ENCODE measurements around the gene CLSTN3. TPM values are rescaled to one million over a fixed set of nuclear protein-coding genes. Genes with fewer than 3 reads are reported as not detected.
A peak's percentile ranks its signal among the peaks of the same experiment; 100 is the strongest.

CLSTN3 gene
- total RNA-seq, 1 experiment from 2014 or later, result 24.7 TPM

GRCh38 chr12:7083125-7083524, 47.0 kb upstream of the CLSTN3 start:
- ATAC-seq (no peak), DNase-seq (ENCODE audit: low spot score) (no peak)
- peaks cover 5% of the 10 kb centered on the region for H3K36me3 Mint-ChIP-seq
- CTCF ChIA-PET, result no interaction called here
- H3K9me3 Mint-ChIP-seq, result peaks cover 7% of the 10 kb centered on the region
- POLR2A ChIA-PET, result no interaction called here
- TF ChIP-seq NFYB (CRISPR knock-in tag; conservative IDR thresholded peaks at IDR 0.05; ENCODE audit: low read depth) (no peak), ZNF416 (CRISPR knock-in tag; IDR thresholded peaks at IDR 0.05) (no peak), CDX4 (CRISPR knock-in tag; IDR thresholded peaks at IDR 0.05; ENCODE audit: borderline replicate concordance) (no peak), SMAD4 (CRISPR knock-in tag; IDR thresholded peaks at IDR 0.05) (no peak), OVOL2 (CRISPR knock-in tag; IDR thresholded peaks at IDR 0.05; ENCODE audit: borderline replicate concordance) (no peak), EMX1 (CRISPR knock-in tag; IDR thresholded peaks at IDR 0.05) (no peak), GABPB1 (CRISPR knock-in tag; IDR thresholded peaks at IDR 0.05) (no peak)
- H3K27me3 Mint-ChIP-seq (ENCODE audit: low read depth), result no peaks in the 10 kb centered on the region
- H3K4me3 Mint-ChIP-seq, result no peak overlapping the region
- H3K4me1 Mint-ChIP-seq, result no peaks in the 10 kb centered on the region
- H3K27ac Mint-ChIP-seq, result no peak overlapping the region

DNA sequence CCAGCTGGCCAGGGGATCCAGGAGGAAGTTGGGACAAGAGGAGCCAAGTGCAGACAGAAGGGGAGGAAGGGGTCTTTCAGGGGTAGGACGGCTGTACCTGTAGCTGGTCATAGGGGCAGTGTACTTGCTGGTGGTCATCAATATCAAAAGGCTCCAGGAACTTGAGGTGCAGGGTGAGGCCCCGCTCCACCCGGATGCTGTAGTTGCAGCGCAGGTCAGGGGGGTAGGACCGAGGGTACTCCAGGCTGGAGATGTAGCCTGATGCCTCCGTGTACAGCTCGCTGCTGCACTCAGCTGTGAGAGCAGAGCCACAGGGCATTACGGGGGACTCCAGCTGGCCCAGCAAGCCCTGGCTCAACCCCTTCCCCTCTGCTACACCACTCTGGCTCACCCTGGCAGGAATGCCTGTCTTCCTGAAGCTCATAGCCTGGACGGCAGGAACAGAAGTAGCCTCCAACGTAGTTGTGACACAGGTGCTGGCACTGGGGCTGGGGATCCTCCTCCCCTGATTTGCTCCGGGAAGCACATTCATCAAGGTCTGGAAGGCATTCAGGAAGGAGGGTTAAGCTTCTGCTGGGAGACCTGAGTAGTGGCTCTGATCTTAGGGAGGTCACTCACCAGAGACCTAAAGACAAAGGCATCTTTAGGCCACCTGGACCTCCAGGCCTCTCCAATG, 40.8 kb upstream of the CLSTN3 start:
- Mint-ChIP-seq H3K27ac (no peak overlapping the region), H3K36me3 (no peaks in the 10 kb centered on the region), H3K4me1 (peaks cover 23% of the 10 kb centered on the region), H3K9me3 (no peaks in the 10 kb centered on the region), H3K27me3 (ENCODE audit: low read depth) (no peaks in the 10 kb centered on the region; the same call in 1 of the 2 replicates), H3K4me3 (no peak overlapping the region)
- ATAC-seq (no peak), DNase-seq (ENCODE audit: low spot score) (no peak)
- TF ChIP-seq GRHL2 (CRISPR knock-in tag; IDR thresholded peaks at IDR 0.05; ENCODE audit: insufficient replicate concordance, severe bottlenecking) (no peak), TEAD4 (CRISPR knock-in tag; IDR thresholded peaks at IDR 0.05) (no peak), ZNF423 (CRISPR knock-in tag; IDR thresholded peaks at IDR 0.05) (no peak), ZNF232 (CRISPR knock-in tag; IDR thresholded peaks at IDR 0.05) (no peak), GTF2I (CRISPR knock-in tag; conservative IDR thresholded peaks at IDR 0.05) (no peak)
- CTCF ChIA-PET, result interaction anchor here (1.2 to 7.7 kb wide), 3 partner anchors 19 to 29 kb away, joined by 3 to 63 read pairs (median 5); partner anchors contain the start of genes C1RL and C1S
- POLR2A ChIA-PET, result no interaction called here

- POLR2A ChIA-PET, result interaction anchor here (1.0 kb wide), 1 partner anchor 13 kb away, joined by 3 read pairs; no protein-coding TSS in a partner anchor
- Mint-ChIP-seq H3K27ac (0 out of 2 replicates have a peak overlapping the region, but pooled peaks have one; percentile 4), H3K36me3 (no peaks in the 10 kb centered on the region), H3K4me3 (peak overlapping the region; percentile 42), H3K9me3 (no peaks in the 10 kb centered on the region), H3K27me3 (ENCODE audit: low read depth) (no peaks in the 10 kb centered on the region; the same call in none of the 2 replicates), H3K4me1 (peaks cover 24% of the 10 kb centered on the region)
- CTCF ChIA-PET, result interaction anchor here (1.0 to 7.7 kb wide), 6 partner anchors 18 to 146 kb away, joined by 3 to 63 read pairs (median 4); partner anchors contain the start of genes C1RL and C1S
- peak; percentile 51 for DNase-seq (ENCODE audit: low spot score)
- ATAC-seq, result peak; percentile 70
- TF ChIP-seq AR (CRISPR knock-in tag; IDR thresholded peaks at IDR 0.05), result no peak
- no peak for TF ChIP-seq CREM (CRISPR knock-in tag; IDR thresholded peaks at IDR 0.05)
- TF ChIP-seq, protein P1, sequence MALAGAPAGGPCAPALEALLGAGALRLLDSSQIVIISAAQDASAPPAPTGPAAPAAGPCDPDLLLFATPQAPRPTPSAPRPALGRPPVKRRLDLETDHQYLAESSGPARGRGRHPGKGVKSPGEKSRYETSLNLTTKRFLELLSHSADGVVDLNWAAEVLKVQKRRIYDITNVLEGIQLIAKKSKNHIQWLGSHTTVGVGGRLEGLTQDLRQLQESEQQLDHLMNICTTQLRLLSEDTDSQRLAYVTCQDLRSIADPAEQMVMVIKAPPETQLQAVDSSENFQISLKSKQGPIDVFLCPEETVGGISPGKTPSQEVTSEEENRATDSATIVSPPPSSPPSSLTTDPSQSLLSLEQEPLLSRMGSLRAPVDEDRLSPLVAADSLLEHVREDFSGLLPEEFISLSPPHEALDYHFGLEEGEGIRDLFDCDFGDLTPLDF (CRISPR knock-in tag; IDR thresholded peaks at IDR 0.05), result no peak
- TF ChIP-seq, protein P2, sequence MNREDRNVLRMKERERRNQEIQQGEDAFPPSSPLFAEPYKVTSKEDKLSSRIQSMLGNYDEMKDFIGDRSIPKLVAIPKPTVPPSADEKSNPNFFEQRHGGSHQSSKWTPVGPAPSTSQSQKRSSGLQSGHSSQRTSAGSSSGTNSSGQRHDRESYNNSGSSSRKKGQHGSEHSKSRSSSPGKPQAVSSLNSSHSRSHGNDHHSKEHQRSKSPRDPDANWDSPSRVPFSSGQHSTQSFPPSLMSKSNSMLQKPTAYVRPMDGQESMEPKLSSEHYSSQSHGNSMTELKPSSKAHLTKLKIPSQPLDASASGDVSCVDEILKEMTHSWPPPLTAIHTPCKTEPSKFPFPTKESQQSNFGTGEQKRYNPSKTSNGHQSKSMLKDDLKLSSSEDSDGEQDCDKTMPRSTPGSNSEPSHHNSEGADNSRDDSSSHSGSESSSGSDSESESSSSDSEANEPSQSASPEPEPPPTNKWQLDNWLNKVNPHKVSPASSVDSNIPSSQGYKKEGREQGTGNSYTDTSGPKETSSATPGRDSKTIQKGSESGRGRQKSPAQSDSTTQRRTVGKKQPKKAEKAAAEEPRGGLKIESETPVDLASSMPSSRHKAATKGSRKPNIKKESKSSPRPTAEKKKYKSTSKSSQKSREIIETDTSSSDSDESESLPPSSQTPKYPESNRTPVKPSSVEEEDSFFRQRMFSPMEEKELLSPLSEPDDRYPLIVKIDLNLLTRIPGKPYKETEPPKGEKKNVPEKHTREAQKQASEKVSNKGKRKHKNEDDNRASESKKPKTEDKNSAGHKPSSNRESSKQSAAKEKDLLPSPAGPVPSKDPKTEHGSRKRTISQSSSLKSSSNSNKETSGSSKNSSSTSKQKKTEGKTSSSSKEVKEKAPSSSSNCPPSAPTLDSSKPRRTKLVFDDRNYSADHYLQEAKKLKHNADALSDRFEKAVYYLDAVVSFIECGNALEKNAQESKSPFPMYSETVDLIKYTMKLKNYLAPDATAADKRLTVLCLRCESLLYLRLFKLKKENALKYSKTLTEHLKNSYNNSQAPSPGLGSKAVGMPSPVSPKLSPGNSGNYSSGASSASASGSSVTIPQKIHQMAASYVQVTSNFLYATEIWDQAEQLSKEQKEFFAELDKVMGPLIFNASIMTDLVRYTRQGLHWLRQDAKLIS (CRISPR knock-in tag; IDR thresholded peaks at IDR 0.05; ENCODE audit: borderline replicate concordance), result no peak
- TF ChIP-seq ZNF219 (CRISPR knock-in tag; IDR thresholded peaks at IDR 0.05; ENCODE audit: borderline replicate concordance), result no peak
- TF ChIP-seq, protein P3, sequence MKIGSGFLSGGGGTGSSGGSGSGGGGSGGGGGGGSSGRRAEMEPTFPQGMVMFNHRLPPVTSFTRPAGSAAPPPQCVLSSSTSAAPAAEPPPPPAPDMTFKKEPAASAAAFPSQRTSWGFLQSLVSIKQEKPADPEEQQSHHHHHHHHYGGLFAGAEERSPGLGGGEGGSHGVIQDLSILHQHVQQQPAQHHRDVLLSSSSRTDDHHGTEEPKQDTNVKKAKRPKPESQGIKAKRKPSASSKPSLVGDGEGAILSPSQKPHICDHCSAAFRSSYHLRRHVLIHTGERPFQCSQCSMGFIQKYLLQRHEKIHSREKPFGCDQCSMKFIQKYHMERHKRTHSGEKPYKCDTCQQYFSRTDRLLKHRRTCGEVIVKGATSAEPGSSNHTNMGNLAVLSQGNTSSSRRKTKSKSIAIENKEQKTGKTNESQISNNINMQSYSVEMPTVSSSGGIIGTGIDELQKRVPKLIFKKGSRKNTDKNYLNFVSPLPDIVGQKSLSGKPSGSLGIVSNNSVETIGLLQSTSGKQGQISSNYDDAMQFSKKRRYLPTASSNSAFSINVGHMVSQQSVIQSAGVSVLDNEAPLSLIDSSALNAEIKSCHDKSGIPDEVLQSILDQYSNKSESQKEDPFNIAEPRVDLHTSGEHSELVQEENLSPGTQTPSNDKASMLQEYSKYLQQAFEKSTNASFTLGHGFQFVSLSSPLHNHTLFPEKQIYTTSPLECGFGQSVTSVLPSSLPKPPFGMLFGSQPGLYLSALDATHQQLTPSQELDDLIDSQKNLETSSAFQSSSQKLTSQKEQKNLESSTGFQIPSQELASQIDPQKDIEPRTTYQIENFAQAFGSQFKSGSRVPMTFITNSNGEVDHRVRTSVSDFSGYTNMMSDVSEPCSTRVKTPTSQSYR (CRISPR knock-in tag; IDR thresholded peaks at IDR 0.05), result peak; percentile 73; the same call in 1 of the 2 replicates
- TF ChIP-seq RELA (CRISPR knock-in tag; IDR thresholded peaks at IDR 0.05; ENCODE audit: borderline replicate concordance), result no peak
Observed at GRCh38 chr12:7090222-7090998, 39.8 kb upstream of the CLSTN3 start.
